ENCODE measurements around the gene ETHE1.
"Not testable (repeated sequence)": the region's sequence is repeated elsewhere in the genome, so short reads cannot be mapped to it uniquely, and the experiment has no call there.

Gene ETHE1

GRCh38 chr19:43551399-43552197 lies 24.6 kb upstream of the ETHE1 start:
- no peak for DNase-seq (ENCODE audit: low read depth in 2 of 2)

DNA sequence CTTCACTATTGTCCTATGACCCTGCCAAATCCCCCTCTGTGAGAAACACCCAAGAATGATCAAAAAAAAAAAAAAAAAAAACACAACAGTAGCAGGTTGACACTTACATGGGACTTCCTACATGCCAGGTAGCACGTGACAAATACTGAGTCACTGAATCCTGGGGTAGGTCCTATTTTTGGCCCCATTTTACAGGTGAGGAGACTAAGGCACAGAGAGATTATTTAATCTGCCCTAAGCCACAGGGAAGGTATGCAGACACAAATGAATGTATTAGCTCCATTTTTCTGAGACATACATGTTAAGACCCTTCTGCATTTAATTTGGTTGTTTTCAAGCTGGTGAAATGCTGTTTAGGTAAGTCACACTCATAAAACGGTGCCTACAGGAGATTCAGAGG lies 21.7 kb upstream of the ETHE1 start:
- DNase-seq (ENCODE audit: low read depth in 2 of 2), result no peak

DNA sequence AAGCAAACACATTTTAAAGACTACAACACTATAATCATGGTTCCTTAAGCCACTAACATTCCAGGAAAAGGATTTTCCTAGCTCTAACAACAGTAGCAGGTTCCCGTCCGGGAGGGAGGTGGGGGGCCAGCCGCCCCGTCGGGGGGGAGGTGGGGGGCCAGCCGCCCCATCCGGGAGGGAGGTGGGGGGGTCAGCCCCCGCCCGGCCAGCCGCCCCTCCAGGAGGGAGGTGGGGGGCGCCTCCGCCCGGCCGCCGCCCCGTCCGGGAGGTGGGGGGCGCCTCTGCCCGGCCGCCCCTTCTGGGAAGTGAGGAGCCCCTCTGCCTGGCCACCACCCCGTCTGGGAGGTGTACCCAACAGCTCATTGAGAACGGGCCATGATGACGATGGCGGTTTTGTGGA lies 20.9 kb upstream of the ETHE1 start:
- DNase-seq (ENCODE audit: low read depth in 2 of 2), result not testable (repeated sequence)

GRCh38 chr19:43546581-43546980 lies 19.6 kb upstream of the ETHE1 start:
- no peak for DNase-seq (ENCODE audit: low read depth in 2 of 2)

- DNase-seq (ENCODE audit: low read depth in 2 of 2), result no peak
Observed at GRCh38 chr19:43545981-43546380, 19.0 kb upstream of the ETHE1 start.

DNA sequence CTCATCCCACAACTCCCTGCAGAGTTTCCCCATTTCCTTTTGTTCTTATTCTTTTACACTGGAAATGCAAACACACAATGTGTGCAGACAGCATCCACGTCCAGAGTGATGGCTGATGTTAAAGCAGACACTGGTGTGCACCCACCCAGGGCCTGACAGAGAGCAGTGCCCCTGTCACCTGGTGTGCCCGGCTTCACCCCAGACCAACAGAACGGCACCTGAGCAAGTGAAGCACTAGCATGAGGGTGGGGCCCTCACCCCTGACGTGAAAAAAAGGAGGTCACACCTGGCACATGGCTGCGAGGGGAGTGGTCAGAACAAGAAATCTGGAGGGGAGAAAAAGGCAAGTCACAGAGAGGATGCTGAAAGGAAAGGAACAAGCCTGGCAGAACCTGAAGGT lies 18.3 kb upstream of the ETHE1 start:
- DNase-seq (ENCODE audit: low read depth in 2 of 2), result no peak

DNA sequence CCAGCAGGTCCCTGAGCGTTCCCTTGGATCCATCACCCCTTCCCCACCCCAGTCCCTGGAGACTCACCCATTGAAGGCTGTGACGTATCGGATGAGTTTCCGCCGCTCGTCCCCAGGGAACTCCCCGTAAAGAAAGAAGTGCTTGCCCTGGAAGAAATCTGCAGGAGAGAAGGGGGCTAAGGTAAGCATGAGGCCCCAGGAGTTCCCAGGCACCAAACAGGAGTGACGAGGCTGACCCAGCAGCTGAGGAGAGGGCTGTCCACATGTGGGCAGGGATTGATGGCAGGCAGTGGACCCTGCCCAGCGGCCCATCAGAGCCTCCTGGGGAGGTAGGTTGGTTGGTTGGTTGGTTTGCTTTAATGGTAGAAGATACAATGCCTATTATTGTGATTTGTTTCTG lies 17.1 kb upstream of the ETHE1 start:
- DNase-seq (ENCODE audit: low read depth in 2 of 2), result no peak

GRCh38 chr19:43541920-43542650 lies 15.1 kb upstream of the ETHE1 start:
- no peak for DNase-seq (ENCODE audit: low read depth in 2 of 2)

DNA sequence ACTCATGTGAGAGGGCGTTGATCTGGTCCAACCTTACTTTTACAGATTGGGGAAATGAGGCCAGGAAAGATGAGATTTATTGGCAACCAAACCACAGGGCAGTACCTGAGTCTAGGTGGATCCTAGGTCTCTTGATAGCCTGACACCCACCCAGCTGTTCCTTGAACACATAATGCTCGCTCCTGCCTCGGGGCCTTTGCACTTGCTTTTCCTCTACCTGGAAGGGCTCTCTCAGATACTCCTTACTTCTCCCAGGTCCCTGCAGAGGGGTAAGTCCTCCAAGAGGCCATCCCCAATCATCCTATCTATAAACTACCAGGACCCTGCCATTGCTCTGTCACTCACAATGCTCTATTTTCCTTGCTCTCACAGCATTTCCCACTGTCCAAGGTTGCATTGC lies 13.4 kb upstream of the ETHE1 start:
- DNase-seq (ENCODE audit: low read depth in 2 of 2), result no peak

GRCh38 chr19:43538922-43539321 lies 11.9 kb upstream of the ETHE1 start:
- DNase-seq (ENCODE audit: low read depth in 2 of 2), result no peak

DNA sequence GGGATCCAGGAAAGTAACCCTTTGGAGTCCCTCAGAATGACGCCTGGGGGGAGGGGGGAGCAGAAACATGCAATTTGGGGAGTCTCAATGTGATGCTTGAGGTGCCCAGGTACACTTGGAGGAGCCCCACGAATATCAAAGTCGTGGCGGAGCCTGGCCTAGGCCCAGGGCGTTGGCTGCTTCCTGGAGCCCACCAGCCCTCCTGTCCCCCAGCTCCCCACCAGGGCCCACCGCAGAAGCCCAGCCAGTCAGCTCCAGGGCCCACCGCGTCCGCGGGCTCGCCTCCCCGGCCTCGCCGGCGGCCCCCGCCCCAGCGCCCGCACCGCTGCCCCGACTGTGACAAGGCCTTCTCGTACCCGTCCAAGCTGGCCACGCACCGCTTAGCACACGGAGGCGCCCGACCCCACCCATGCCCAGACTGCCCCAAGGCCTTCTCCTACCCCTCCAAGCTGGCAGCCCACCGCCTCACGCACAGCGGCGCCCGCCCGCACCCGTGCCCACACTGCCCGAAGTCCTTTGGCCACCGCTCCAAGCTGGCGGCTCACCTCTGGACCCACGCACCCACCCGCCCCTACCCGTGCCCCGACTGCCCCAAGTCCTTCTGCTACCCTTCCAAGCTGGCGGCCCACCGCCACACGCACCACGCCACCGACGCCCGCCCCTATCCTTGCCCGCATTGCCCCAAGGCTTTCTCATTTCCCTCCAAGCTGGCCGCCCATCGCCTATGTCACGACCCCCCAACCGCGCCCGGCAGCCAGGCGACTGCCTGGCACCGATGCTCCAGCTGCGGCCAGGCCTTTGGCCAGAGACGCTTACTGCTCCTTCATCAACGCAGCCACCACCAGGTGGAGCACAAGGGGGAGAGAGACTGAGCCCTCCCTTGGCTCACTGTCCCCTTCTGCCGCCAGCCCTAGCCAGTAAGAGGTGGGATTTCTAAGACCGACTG lies 8.1 kb upstream of the ETHE1 start:
- DNase-seq (ENCODE audit: low read depth in 2 of 2), result no peak

GRCh38 chr19:43534305-43534815 lies 7.4 kb upstream of the ETHE1 start:
- no peak for DNase-seq (ENCODE audit: low read depth in 2 of 2)

DNA sequence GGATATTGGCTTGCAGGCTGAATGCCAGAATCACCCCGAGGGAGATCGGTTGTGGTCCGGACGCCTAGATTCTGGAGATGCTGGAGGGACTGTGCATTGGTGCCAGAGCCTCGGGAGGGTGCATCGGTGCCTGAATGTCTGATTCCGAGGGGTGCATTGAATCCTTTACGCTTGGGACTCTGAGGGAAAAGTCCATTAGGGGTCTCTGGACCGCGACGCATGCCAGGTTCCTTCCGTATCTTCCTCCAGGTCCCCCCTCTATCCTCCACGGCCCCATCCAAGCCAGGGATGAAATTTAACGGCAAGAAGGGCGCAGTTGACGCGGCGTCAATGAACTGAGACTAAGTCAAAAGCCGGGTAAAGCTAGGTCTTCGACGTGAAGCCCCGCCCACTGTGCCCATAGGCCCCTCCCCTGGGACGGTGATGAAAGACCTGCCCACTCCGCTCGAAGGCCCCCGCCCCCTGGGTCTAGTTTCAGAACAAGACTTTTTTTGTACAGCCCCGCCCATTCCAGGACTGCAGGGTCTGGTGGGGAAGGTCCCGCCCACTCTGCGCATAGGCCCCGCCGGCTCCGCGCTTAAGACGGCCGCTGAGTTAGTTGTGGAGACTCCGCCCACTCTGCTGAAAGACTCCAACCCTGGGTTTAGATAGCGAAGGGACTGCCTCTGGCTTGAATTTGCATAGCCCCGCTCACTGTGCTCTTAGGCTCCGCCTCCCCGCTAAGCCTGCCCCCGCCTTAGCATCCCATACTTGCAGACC lies 6.7 kb upstream of the ETHE1 start:
- DNase-seq (ENCODE audit: low read depth in 2 of 2), result peak; percentile 88 to 89

- DNase-seq (ENCODE audit: low read depth in 2 of 2), result peak; percentile 75 to 81
Observed at GRCh38 chr19:43532962-43533545, 6.1 kb upstream of the ETHE1 start, which contains the start of gene ZNF575. TSS of gene ZNF575 (plus strand) at chr19:43533188. CDS start at chr19:43534423, 1,235 bp downstream.

DNA sequence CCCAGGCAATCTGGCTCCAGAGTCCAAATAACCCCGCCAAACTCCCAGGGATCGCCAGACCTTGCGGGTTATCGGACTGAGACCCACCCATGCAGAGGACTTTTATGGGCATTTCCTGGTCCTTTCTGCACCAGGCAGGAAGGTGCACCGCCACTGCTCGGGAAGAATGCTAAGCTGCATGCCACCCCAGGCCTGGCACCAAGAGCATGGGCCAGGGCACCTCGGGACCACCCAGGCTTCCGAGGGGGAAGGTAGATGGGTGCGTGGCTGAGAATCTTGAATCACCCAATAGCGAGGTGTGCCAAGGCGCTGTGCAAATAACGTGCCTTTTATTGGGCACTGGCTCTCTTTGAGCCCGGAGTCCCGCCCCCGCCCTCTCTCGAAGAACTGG lies 5.6 kb upstream of the ETHE1 start:
- peak in 1 of 2 donors; percentile 26 for DNase-seq (ENCODE audit: low read depth in 2 of 2)

DNA sequence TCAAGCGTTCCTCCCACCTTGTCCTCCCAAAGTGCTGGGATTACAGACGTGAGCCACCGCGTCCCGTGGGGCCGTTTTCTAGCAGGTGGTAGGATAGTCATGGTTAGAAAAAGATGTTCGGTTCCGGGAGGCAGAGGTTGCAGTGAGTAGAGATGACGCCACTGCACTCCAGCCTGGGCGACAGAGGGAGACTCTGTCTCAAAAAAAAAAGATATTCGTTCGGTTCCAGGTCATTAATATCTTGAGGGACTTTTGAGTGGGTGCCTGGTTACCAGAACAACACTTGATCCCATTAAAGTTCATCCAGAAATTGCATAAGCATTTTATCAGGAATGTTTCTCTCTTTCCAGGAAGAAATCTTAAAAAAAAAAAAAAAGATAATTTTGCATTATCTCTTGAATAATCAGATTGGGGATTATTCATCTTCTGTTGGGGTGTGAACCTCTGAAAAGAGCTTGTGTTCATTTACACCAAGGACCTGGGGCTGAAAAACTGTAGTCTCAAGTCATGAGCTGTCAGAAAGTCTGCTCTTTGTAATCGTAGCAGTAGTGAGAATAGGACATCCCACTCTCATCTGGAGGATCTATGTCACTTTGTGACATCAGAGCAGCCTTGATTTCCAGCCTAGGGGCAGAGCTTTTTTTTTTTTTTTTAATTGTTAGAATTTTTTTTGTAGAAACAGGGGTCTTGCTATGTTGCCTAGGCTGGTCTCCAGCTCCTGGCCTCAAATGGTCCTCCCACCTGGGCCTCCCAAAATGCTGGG lies 1.0 kb upstream of the ETHE1 start:
- DNase-seq (ENCODE audit: low read depth in 2 of 2), result no peak

DNA sequence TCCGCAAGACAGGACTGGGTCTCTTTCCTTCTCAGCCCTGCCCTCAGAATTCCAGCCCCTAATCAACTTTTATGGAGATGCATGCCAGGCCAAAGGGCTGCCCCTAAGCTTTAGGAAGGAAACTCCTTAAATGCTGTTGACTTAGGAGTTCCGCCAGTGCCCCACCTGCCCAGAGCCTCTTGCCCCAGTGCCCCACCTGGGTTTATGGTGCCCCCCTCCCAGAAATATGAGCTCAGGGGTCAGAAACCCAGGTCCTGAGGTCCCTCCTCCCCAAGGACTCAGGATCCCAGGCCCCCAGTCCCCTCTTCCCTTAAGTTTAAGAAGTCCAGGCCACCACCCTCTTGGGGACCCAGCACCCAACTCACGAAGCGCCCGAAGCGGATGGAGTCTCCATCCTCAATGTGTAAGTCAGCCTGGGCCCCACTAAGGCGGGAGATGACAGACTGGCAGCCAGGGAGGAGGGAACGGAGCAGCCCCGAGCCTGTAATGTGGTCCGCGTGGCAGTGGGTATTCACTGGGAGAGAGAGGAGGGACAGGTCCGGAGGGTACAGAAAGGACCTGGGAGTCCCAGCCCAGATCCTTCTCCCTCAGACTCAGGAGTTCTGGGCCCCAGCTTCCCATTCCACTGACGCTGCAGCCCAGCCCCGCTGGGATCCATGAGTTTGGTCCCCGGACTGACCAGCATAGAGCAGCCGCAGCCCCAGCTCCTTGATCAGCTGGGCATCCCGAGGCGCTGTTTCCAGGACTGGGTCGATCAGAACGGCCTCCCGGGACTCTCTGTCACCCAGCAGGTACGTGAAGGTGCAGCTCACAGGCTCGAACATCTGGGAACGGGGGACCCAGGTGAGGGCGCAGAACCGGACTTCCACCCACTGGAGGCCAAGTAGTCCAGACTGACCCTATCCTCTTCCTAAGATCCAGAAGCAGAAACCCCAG lies 897 bp downstream of the ETHE1 start:
- DNase-seq (ENCODE audit: low read depth in 2 of 2), result no peak

DNA sequence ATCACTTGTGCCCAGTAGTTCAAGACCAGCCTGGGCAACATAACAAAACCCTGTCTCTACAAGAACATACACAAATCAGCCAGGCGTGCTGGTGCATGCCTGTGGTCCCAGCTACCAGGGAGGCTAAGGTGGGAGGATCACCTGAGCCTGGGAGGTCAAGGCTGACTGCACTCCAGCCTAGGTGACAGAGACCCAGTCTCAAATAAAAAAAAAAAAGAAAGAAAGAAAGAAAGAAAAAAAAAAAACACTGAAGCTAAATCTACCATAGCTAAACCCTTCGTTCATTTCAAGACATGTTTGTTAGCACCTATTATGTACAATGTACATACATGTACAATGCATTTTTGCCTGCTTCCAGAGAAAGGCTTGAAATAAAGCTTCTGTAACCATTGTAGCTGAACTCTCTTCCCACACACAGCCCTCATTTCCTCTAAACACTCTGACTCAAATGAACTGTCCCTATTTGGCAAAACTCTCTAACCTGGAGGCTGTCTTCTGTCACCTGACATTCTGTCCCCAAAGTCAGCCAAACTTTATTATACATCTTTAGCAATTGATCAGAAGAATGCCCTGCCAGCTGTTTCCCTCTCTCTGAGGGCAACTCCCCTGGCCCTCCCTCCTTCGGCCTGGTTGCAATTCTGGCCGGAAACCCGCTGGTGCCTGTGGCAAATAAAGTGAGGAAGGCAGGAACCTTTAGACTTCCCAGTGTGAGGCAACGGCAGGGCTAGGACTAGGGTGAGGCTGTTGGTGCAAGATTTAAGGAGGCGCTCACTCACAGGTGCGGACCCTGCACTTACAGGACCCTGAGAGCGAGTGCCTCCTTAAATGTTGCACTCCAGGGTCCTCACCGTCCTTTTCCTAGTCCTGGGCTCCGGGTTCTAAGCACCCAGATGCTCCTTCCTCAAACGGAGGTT lies 1.8 kb downstream of the ETHE1 start:
- DNase-seq (ENCODE audit: low read depth in 2 of 2), result no peak

Data from activated CD4-positive, alpha-beta T cell treated with anti-CD3 and anti-CD28 coated beads for 24 hours (primary cell).